T-helper 22 cell (primary cell): ENCODE measurements around the gene ADH1C.
"Not testable (repeated sequence)": the region's sequence is repeated elsewhere in the genome, so short reads cannot be mapped to it uniquely, and the experiment has no call there.

Experiments
- DNase-seq: peaks from one replicate; pipeline ENCODE4 v3.0.0-alpha.2; 2020; ENCODE audit warnings: low read depth

ADH1C gene

GRCh38 chr4:99352602-99353537 is at the start of gene ADH1C:
ADH1C (minus strand) TSS chr4:99352746; CDS start chr4:99352675, 71 bp downstream.
- no peak for DNase-seq

- DNase-seq: no peak
Observed at GRCh38 chr4:99400831-99401230, 48.3 kb upstream of the ADH1C start.

- DNase-seq: no peak
Observed at GRCh38 chr4:99399017-99399416, 46.5 kb upstream of the ADH1C start.

GRCh38 chr4:99395595-99396364 is 43.2 kb upstream of the ADH1C start:
- DNase-seq: no peak

GRCh38 chr4:99394896-99395295 is 42.4 kb upstream of the ADH1C start:
- DNase-seq: no peak

GRCh38 chr4:99390055-99390454 is 37.5 kb upstream of the ADH1C start:
- DNase-seq: no peak

GRCh38 chr4:99389606-99390005 is 37.1 kb upstream of the ADH1C start:
- DNase-seq: no peak

- no peak for DNase-seq
Observed at GRCh38 chr4:99383833-99384392, 31.4 kb upstream of the ADH1C start.

GRCh38 chr4:99383399-99383798 is 30.9 kb upstream of the ADH1C start:
- DNase-seq: no peak

GRCh38 chr4:99382745-99383360 is 30.3 kb upstream of the ADH1C start:
- no peak for DNase-seq

GRCh38 chr4:99381588-99382175 is 29.1 kb upstream of the ADH1C start:
- no peak for DNase-seq

- DNase-seq: no peak
Observed at GRCh38 chr4:99379571-99379970, 27.0 kb upstream of the ADH1C start.

- DNase-seq: no peak
Observed at GRCh38 chr4:99378876-99379275, 26.3 kb upstream of the ADH1C start.

- not testable (repeated sequence) for DNase-seq
Observed at GRCh38 chr4:99377341-99377740, 24.8 kb upstream of the ADH1C start.

GRCh38 chr4:99372464-99372863 is 19.9 kb upstream of the ADH1C start:
- not testable (repeated sequence) for DNase-seq

- DNase-seq: not testable (repeated sequence)
Observed at GRCh38 chr4:99367817-99368216, 15.3 kb upstream of the ADH1C start.

- DNase-seq: no peak
Observed at GRCh38 chr4:99366491-99366890, 13.9 kb upstream of the ADH1C start.

- no peak for DNase-seq
Observed at GRCh38 chr4:99362768-99363167, 10.2 kb upstream of the ADH1C start.

- DNase-seq: no peak
Observed at GRCh38 chr4:99361899-99362275, 9.3 kb upstream of the ADH1C start.

- DNase-seq: no peak
Observed at GRCh38 chr4:99361268-99361898, 8.8 kb upstream of the ADH1C start.

- DNase-seq: no peak
Observed at GRCh38 chr4:99359480-99360204, 7.1 kb upstream of the ADH1C start.
